Panc1 (cell line): ENCODE measurements around the gene PRMT3. TPM values are rescaled to one million over a fixed set of nuclear protein-coding genes. Genes with fewer than 3 reads are reported as not detected.
"Not testable (repeated sequence)": the region's sequence is repeated elsewhere in the genome, so short reads cannot be mapped to it uniquely, and the experiment has no call there.

Experiments
- ATAC-seq: fragments of 200-7000 bp; cut with Tn5 transposase; 2 replicates; pipeline ENCODE4 v1.9.1; 2020; ENCODE audit warnings: mild to moderate bottlenecking, moderate library complexity
- BruUV-seq: library from RNA; stranded (reverse); fragments of 400-500 nt; replicated peaks from 2 replicates; lab custom pipeline; 2021; lab: Mats Ljungman, UMichigan
- CTCF ChIA-PET: fragments of 300-600 bp; sonication (Branson Sonifier 250); formaldehyde crosslinking; loops from one replicate; lab custom pipeline; 2022; ENCODE audit warnings: antibody characterized with exemption; lab: Charles Lee
- POLR2A ChIA-PET: fragments of 300-600 bp; sonication (Branson Sonifier 250); formaldehyde crosslinking; loops from one replicate; lab custom pipeline; 2022; ENCODE audit warnings: antibody characterized with exemption; lab: Charles Lee
- DNase-seq: peaks from one replicate; pipeline ENCODE4 v3.0.0-alpha.2; 2010; ENCODE audit warnings: low read depth, low spot score
- H3K27ac ChIP-seq: 2 replicates; pipeline ENCODE4 v1.5.1; 2011; ENCODE audit warnings: mild to moderate bottlenecking, low read length, inconsistent platforms
- H3K27me3 ChIP-seq: fragments of 200-500 bp; sonication (Bioruptor generic); 2 replicates; pipeline ENCODE4 v1.6.0; 2014; ENCODE audit warnings: low read length, inconsistent platforms; ENCODE audit not compliant: control insufficient read depth, insufficient read depth
- H3K36me3 ChIP-seq: fragments of 200-500 bp; sonication (Bioruptor generic); 2 replicates; pipeline ENCODE4 v1.5.1; 2014; ENCODE audit warnings: inconsistent platforms, mild to moderate bottlenecking, low read length, moderate library complexity; ENCODE audit not compliant: control insufficient read depth, insufficient read depth
- H3K4me1 ChIP-seq: 2 replicates; pipeline ENCODE4 v1.5.1; 2011; ENCODE audit warnings: inconsistent platforms, mild to moderate bottlenecking, low read length, moderate library complexity; ENCODE audit not compliant: control insufficient read depth, insufficient read depth
- H3K4me3 ChIP-seq, 2 experiments: 2 replicates each; pipeline ENCODE4 v1.5.1; 2011 to 2012; ENCODE audit warnings: low read depth in 2 of 2, low read length in 2 of 2, mild to moderate bottlenecking in 2 of 2, inconsistent platforms in 1 of 2, moderate library complexity in 1 of 2
- H3K9me3 ChIP-seq: fragments of 200-500 bp; sonication (Bioruptor generic); 2 replicates; pipeline ENCODE4 v1.5.1; 2014; ENCODE audit warnings: low read depth, mild to moderate bottlenecking, inconsistent platforms, low read length, moderate library complexity; ENCODE audit not compliant: control insufficient read depth, insufficient read depth
- POLR2AphosphoS5 ChIP-seq: IDR thresholded peaks from 2 replicates; pipeline ENCODE4 v1.6.1; 2012; ENCODE audit warnings: mild to moderate bottlenecking, low read depth, low read length, moderate library complexity
- SIN3A ChIP-seq: IDR thresholded peaks from 2 replicates; pipeline ENCODE4 v1.6.1; 2012; ENCODE audit warnings: low read depth, mild to moderate bottlenecking, low read length, moderate library complexity, borderline replicate concordance; ENCODE audit not compliant: insufficient read depth
- TCF7L2 ChIP-seq: IDR thresholded peaks from 2 replicates; pipeline ENCODE4 v1.6.1; 2011; ENCODE audit warnings: mild to moderate bottlenecking, low read depth, low read length, inconsistent platforms
- in situ Hi-C: cut with HindIII; loops from 2 replicates; pipeline ENCODE4 v1.10.0; 2016; ENCODE audit warnings: low sequenced_read_pairs, low pct_unique_long_range_greater_than_20kb
- intact Hi-C: fragments of 100-400 bp; cut with micrococcal nuclease; formaldehyde crosslinking; loops from one replicate; pipeline ENCODE4 v1.10.0; 2022; ENCODE audit not compliant: unreplicated experiment
- total RNA-seq: library from RNA; stranded (reverse); gene quantifications from one replicate; pipeline ENCODE4 v1.2.1, GENCODE V29; 2021; ENCODE audit not compliant: unreplicated experiment
- TF ChIP-seq, protein P1 (sequence below): fragments of 450-650 bp; IDR thresholded peaks from 2 replicates; pipeline ENCODE4 v1.5.1; 2017; ENCODE audit warnings: mild to moderate bottlenecking
- TF ChIP-seq, protein P2 (sequence below), 2 experiments: IDR thresholded peaks; 2 replicates each; pipeline ENCODE4 v1.6.1; 2011 to 2012; ENCODE audit warnings: low read depth in 2 of 2, control low read depth in 1 of 2, low read length in 1 of 2, mild to moderate bottlenecking in 1 of 2, moderate library complexity in 1 of 2; ENCODE audit not compliant: insufficient read depth in 1 of 2

The PRMT3 gene
- total RNA-seq, 1 experiment from 2014 or later: 31.2 TPM

DNA sequence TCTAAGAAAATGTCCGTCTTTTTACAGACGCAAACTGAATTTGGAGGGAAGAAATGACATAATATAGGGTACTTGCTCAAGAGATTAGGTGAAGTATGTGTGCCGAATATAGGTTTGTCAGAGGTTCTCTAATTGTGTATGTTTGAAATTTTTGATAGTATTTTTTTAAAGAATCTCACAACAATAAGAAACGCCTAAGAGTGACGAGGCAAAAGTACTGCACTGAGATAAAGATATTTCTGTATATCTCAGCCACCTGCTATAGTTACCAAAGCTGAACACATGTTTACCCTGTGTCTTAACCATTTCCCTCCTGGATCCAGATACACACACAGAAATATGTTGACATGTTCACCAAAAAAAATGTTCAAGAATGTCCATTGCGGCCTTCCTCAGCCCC, 92.0 kb downstream of the PRMT3 start:
- no peaks in the 10 kb centered on the region for H3K4me1 ChIP-seq
- POLR2A ChIA-PET: no interaction called here
- H3K36me3 ChIP-seq: no peaks in the 10 kb centered on the region
- no peak for ATAC-seq
- in situ Hi-C loops: no loop called here
- no peaks in the 10 kb centered on the region for H3K9me3 ChIP-seq
- H3K4me3 ChIP-seq: no peak overlapping the region
- TF ChIP-seq TCF7L2 (no peak), POLR2AphosphoS5 (no peak)
- TF ChIP-seq, protein P1, sequence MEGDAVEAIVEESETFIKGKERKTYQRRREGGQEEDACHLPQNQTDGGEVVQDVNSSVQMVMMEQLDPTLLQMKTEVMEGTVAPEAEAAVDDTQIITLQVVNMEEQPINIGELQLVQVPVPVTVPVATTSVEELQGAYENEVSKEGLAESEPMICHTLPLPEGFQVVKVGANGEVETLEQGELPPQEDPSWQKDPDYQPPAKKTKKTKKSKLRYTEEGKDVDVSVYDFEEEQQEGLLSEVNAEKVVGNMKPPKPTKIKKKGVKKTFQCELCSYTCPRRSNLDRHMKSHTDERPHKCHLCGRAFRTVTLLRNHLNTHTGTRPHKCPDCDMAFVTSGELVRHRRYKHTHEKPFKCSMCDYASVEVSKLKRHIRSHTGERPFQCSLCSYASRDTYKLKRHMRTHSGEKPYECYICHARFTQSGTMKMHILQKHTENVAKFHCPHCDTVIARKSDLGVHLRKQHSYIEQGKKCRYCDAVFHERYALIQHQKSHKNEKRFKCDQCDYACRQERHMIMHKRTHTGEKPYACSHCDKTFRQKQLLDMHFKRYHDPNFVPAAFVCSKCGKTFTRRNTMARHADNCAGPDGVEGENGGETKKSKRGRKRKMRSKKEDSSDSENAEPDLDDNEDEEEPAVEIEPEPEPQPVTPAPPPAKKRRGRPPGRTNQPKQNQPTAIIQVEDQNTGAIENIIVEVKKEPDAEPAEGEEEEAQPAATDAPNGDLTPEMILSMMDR: no peak
- no peaks in the 10 kb centered on the region for H3K27me3 ChIP-seq
- CTCF ChIA-PET: no interaction called here
- BruUV-seq: no TSS peak
- no peak overlapping the region for H3K27ac ChIP-seq
- no peak for DNase-seq
- intact Hi-C loops: no loop called here

DNA sequence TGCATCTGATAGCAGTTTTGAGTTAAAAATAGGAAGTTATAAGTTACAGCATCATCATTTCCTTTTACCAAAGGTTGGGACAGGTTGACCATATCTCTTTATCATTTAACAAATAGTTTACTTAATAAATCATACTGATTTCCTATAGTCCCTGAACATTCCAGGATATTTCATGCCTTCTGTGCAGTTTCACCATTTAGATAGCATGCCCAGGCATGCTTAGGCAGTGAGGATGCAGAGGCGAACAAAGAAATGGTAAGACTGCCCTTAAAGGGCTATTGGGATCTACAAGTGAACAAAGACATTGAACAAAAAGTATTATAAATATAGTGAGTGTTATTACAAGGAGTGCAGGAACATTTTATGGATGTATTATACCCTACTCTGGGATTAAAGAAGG, 96.4 kb downstream of the PRMT3 start:
- Histone ChIP-seq H3K9me3 (no peaks in the 10 kb centered on the region), H3K4me1 (no peaks in the 10 kb centered on the region), H3K27ac (no peak overlapping the region), H3K36me3 (0 out of 2 replicates have a peak, but pooled peaks cover 4% of the 10 kb centered on the region), H3K27me3 (no peaks in the 10 kb centered on the region), H3K4me3 (no peak overlapping the region)
- DNase-seq: no peak
- no peak for ATAC-seq
- in situ Hi-C loops (no loop called here), intact Hi-C loops (no loop called here)
- POLR2A ChIA-PET: no interaction called here
- TF ChIP-seq, protein P2, sequence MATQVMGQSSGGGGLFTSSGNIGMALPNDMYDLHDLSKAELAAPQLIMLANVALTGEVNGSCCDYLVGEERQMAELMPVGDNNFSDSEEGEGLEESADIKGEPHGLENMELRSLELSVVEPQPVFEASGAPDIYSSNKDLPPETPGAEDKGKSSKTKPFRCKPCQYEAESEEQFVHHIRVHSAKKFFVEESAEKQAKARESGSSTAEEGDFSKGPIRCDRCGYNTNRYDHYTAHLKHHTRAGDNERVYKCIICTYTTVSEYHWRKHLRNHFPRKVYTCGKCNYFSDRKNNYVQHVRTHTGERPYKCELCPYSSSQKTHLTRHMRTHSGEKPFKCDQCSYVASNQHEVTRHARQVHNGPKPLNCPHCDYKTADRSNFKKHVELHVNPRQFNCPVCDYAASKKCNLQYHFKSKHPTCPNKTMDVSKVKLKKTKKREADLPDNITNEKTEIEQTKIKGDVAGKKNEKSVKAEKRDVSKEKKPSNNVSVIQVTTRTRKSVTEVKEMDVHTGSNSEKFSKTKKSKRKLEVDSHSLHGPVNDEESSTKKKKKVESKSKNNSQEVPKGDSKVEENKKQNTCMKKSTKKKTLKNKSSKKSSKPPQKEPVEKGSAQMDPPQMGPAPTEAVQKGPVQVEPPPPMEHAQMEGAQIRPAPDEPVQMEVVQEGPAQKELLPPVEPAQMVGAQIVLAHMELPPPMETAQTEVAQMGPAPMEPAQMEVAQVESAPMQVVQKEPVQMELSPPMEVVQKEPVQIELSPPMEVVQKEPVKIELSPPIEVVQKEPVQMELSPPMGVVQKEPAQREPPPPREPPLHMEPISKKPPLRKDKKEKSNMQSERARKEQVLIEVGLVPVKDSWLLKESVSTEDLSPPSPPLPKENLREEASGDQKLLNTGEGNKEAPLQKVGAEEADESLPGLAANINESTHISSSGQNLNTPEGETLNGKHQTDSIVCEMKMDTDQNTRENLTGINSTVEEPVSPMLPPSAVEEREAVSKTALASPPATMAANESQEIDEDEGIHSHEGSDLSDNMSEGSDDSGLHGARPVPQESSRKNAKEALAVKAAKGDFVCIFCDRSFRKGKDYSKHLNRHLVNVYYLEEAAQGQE (IDR thresholded peaks at IDR 0.05; ENCODE audit: insufficient read depth in 1 of 2, low read depth in 2 of 2, low read length in 1 of 2): no peak
- TF ChIP-seq, protein P1: no peak
- TF ChIP-seq SIN3A (no peak), TCF7L2 (no peak), POLR2AphosphoS5 (no peak)
- CTCF ChIA-PET: no interaction called here
- BruUV-seq: no TSS peak

DNA sequence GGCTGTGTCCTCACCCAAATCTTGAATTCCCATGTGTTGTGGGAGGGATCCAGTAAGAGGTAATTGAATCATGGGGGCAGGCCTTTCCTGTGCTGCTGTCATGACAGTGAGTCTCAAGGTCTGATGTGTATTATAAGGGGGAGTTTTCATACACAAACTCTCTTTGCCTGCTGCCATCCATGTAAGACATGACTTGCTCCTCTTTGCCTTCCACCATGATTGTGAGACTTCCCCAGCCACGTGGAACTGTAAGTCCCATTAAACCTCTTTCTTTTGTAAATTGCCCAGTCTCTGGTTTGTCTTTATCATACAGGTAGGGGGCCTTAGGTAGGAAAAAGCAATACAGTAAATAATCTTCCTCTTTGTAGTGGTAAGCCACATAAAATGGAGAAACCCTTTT, 96.9 kb downstream of the PRMT3 start:
- CTCF ChIA-PET, DNase-seq, intact Hi-C loops, POLR2A ChIA-PET, H3K9me3 ChIP-seq, H3K4me3 ChIP-seq, H3K36me3 ChIP-seq, BruUV-seq, H3K4me1 ChIP-seq, in situ Hi-C loops, ATAC-seq, H3K27ac ChIP-seq, H3K27me3 ChIP-seq: not testable (repeated sequence)
